Thyroid gland (tissue), 4 donors: ENCODE results near the gene CDK19. TPM values are rescaled to one million over a fixed set of nuclear protein-coding genes. Genes with fewer than 3 reads are reported as not detected.
"Not testable (repeated sequence)": the region's sequence is repeated elsewhere in the genome, so short reads cannot be mapped to it uniquely, and the experiment has no call there.

Experiments used
- DNase-seq, 2 donors: peaks; one replicate each; pipeline ENCODE4 v3.0.0-alpha.2; 2019
- H3K27ac ChIP-seq, 3 donors: fragments of 200-600 bp; sonication (generic); 1 replicate in 2 of 3; 2 replicates in 1 of 3; pipeline ENCODE4 v1.5.1; 2016 to 2019; ENCODE audit warnings: mild to moderate bottlenecking in 1 of 3, moderate library complexity in 1 of 3
- H3K27me3 ChIP-seq: fragments of 200-600 bp; sonication (generic); one replicate; pipeline ENCODE4 v1.5.1; 2019
- H3K36me3 ChIP-seq, 2 donors: fragments of 200-600 bp; sonication (generic); one replicate each; pipeline ENCODE4 v1.5.1; 2016 to 2019
- H3K4me1 ChIP-seq, 2 donors: fragments of 200-600 bp; sonication (generic); one replicate each; pipeline ENCODE4 v1.5.1; 2017 to 2019
- H3K4me3 ChIP-seq, 3 donors: fragments of 200-600 bp; sonication (generic); replicated peaks in 1 of 3; 1 replicate in 2 of 3; 2 replicates in 1 of 3; pipeline ENCODE4 v1.5.1; 2016; ENCODE audit warnings: mild to moderate bottlenecking in 1 of 3
- H3K9me3 ChIP-seq: fragments of 200-600 bp; sonication (generic); one replicate; pipeline ENCODE4 v1.5.1; 2017
- CTCF ChIP-seq, 6 experiments: fragments of 200-600 bp in 3 of 6; fragments of 450-650 bp in 3 of 6; sonication (generic) in 3 of 6; IDR thresholded peaks; one replicate each; pipeline ENCODE4 v1.5.1; 2016 to 2019; ENCODE audit warnings: antibody characterized with exemption in 6 of 6, mild to moderate bottlenecking in 2 of 6, inconsistent platforms in 1 of 6, moderate library complexity in 1 of 6
- POLR2A ChIP-seq, 2 donors: fragments of 450-650 bp; IDR thresholded peaks; one replicate each; pipeline ENCODE4 v1.6.1; 2017; ENCODE audit warnings: antibody characterized with exemption in 2 of 2, mild to moderate bottlenecking in 2 of 2, moderate library complexity in 1 of 2
- WGBS, 2 donors: methylation state at CpG; one replicate each; pipeline ENCODE4 v1.1.5; 2017; 5-methylcytosine and 5-hydroxymethylcytosine counted together
- intact Hi-C: fragments of 100-400 bp; cut with DNase I; formaldehyde crosslinking; loops from one replicate; pipeline ENCODE4 v1.15.1; 2023
- total RNA-seq, 4 donors: library from RNA; depleted of rRNA; stranded (reverse); fragments of >200 nt; gene quantifications; one replicate each; pipeline ENCODE4 v1.2.3, GENCODE V29; 2016

CDK19 gene
- total RNA-seq, 4 donors from 2014 or later: 12.6 to 17.9 (median 13.3) TPM

- TF ChIP-seq CTCF (IDR thresholded peaks at IDR 0.05): no peak
- TF ChIP-seq POLR2A (IDR thresholded peaks at IDR 0.05): no peak
- DNase-seq: no peak
- H3K27ac ChIP-seq: no peak overlapping the region
- no peaks in the 10 kb centered on the region for H3K4me1 ChIP-seq
- no peak overlapping the region for H3K4me3 ChIP-seq
- 95 to 97% methylated on average over 1 of the region's 1 CpG for WGBS, 2 donors
- intact Hi-C loops: no loop called here
- no peaks in the 10 kb centered on the region for H3K27me3 ChIP-seq
- no peaks in the 10 kb centered on the region for H3K9me3 ChIP-seq
- peaks cover 0 to 3% of the 10 kb centered on the region in 2 donors for H3K36me3 ChIP-seq
These were observed 203.0 kb downstream of the CDK19 start for GRCh38 chr6:110612298-110612697.

- no peak overlapping the region for H3K27ac ChIP-seq
- WGBS, 2 donors: 60 to 98% methylated on average over 2 of the region's 2 CpGs
- H3K9me3 ChIP-seq: no peaks in the 10 kb centered on the region
- H3K4me1 ChIP-seq: no peaks in the 10 kb centered on the region
- DNase-seq: no peak
- no peak overlapping the region for H3K4me3 ChIP-seq
- TF ChIP-seq POLR2A (IDR thresholded peaks at IDR 0.05): no peak
- no peak for TF ChIP-seq CTCF (IDR thresholded peaks at IDR 0.05)
- no peaks in the 10 kb centered on the region for H3K36me3 ChIP-seq
- intact Hi-C loops: no loop called here
- H3K27me3 ChIP-seq: no peaks in the 10 kb centered on the region
These were observed 206.2 kb downstream of the CDK19 start for GRCh38 chr6:110609101-110609500.

- Histone ChIP-seq H3K4me1 (no peaks in the 10 kb centered on the region), H3K27ac (no peak overlapping the region), H3K4me3 (no peak overlapping the region), H3K9me3 (no peaks in the 10 kb centered on the region), H3K36me3 (no peaks in the 10 kb centered on the region), H3K27me3 (no peaks in the 10 kb centered on the region)
- DNase-seq: no peak
- TF ChIP-seq POLR2A (IDR thresholded peaks at IDR 0.05): no peak
- no peak for TF ChIP-seq CTCF (IDR thresholded peaks at IDR 0.05)
- WGBS, 2 donors: 71 to 97% methylated on average over 2 of the region's 2 CpGs
- intact Hi-C loops: no loop called here
These were observed 207.1 kb downstream of the CDK19 start for GRCh38 chr6:110608151-110608550.

- no peaks in the 10 kb centered on the region for H3K36me3 ChIP-seq
- H3K27ac ChIP-seq: no peak overlapping the region
- no peaks in the 10 kb centered on the region for H3K9me3 ChIP-seq
- no peaks in the 10 kb centered on the region for H3K4me1 ChIP-seq
- no peak for DNase-seq
- 89 to 93% methylated on average over 4 of the region's 4 CpGs for WGBS, 2 donors
- intact Hi-C loops: no loop called here
- TF ChIP-seq CTCF (IDR thresholded peaks at IDR 0.05) (no peak), POLR2A (IDR thresholded peaks at IDR 0.05) (no peak)
- H3K4me3 ChIP-seq: no peak overlapping the region
- no peaks in the 10 kb centered on the region for H3K27me3 ChIP-seq
These were observed 209.1 kb downstream of the CDK19 start for GRCh38 chr6:110606151-110606550.

- H3K9me3 ChIP-seq, H3K36me3 ChIP-seq, DNase-seq, intact Hi-C loops, H3K27ac ChIP-seq, H3K27me3 ChIP-seq, H3K4me1 ChIP-seq, H3K4me3 ChIP-seq: not testable (repeated sequence)
- WGBS, 2 donors: 97 to 99% methylated on average over 3 of the region's 3 CpGs
These were observed 214.6 kb downstream of the CDK19 start for GRCh38 chr6:110600640-110601039.

GRCh38 chr6:110597761-110598160, 217.5 kb downstream of the CDK19 start:
- Histone ChIP-seq H3K27me3 (no peaks in the 10 kb centered on the region), H3K36me3 (no peaks in the 10 kb centered on the region), H3K27ac (no peak overlapping the region), H3K9me3 (no peaks in the 10 kb centered on the region), H3K4me3 (no peak overlapping the region), H3K4me1 (no peaks in the 10 kb centered on the region)
- intact Hi-C loops: no loop called here
- DNase-seq: no peak
- WGBS, 2 donors: 55 to 61% methylated on average over 3 of the region's 3 CpGs
- TF ChIP-seq CTCF (IDR thresholded peaks at IDR 0.05): no peak
- no peak for TF ChIP-seq POLR2A (IDR thresholded peaks at IDR 0.05)
